ENCODE results near the gene SNTA1.
"Not testable (repeated sequence)": the region's sequence is repeated elsewhere in the genome, so short reads cannot be mapped to it uniquely, and the experiment has no call there.

SNTA1 gene

DNA sequence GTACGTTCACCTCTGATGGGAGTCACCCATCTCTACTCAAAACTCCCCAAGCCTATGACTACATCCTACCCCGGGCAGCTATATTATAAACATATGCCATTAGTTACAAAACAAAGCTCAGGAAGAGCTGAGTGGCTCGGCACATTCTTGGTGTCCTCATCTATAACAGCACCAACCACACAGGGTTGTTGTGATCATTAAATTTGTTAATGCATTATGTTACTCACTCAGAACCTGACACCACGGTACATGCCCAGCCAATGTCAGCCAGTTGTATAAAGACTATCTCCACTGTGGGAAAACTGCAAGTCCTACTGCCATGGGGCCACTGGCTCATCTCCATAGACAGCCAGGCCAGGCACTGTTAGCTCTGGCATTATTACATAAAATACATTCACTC, 50.0 kb downstream of the SNTA1 start:
- H3K4me2 ChIP-seq, result no peak overlapping the region
- 0 out of 2 replicates have a peak, but pooled peaks cover 5% of the 10 kb centered on the region for H3K36me3 ChIP-seq (ENCODE audit: insufficient read depth)
- peaks cover 21% of the 10 kb centered on the region for H3K4me1 ChIP-seq (ENCODE audit: low read depth, poor library complexity, severe bottlenecking)
- H3K9ac ChIP-seq, result no peak overlapping the region
- TF ChIP-seq, protein P1, sequence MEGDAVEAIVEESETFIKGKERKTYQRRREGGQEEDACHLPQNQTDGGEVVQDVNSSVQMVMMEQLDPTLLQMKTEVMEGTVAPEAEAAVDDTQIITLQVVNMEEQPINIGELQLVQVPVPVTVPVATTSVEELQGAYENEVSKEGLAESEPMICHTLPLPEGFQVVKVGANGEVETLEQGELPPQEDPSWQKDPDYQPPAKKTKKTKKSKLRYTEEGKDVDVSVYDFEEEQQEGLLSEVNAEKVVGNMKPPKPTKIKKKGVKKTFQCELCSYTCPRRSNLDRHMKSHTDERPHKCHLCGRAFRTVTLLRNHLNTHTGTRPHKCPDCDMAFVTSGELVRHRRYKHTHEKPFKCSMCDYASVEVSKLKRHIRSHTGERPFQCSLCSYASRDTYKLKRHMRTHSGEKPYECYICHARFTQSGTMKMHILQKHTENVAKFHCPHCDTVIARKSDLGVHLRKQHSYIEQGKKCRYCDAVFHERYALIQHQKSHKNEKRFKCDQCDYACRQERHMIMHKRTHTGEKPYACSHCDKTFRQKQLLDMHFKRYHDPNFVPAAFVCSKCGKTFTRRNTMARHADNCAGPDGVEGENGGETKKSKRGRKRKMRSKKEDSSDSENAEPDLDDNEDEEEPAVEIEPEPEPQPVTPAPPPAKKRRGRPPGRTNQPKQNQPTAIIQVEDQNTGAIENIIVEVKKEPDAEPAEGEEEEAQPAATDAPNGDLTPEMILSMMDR (conservative IDR thresholded peaks at IDR 0.05; ENCODE audit: low read depth, low read length), result no peak
- no peaks in the 10 kb centered on the region for H4K20me1 ChIP-seq (ENCODE audit: insufficient read depth)
- no peak overlapping the region for H2AFZ ChIP-seq (ENCODE audit: low read depth)
- H3K27me3 ChIP-seq (ENCODE audit: insufficient read depth, low read depth), result no peaks in the 10 kb centered on the region
- H3K79me2 ChIP-seq (ENCODE audit: insufficient read depth, low read depth), result peaks cover 29% of the 10 kb centered on the region
- no peak overlapping the region for H3K27ac ChIP-seq
- H3K4me3 ChIP-seq (IDR thresholded peaks at IDR 0.05; ENCODE audit: insufficient read depth, low read depth, low read length), result no peak overlapping the region

DNA sequence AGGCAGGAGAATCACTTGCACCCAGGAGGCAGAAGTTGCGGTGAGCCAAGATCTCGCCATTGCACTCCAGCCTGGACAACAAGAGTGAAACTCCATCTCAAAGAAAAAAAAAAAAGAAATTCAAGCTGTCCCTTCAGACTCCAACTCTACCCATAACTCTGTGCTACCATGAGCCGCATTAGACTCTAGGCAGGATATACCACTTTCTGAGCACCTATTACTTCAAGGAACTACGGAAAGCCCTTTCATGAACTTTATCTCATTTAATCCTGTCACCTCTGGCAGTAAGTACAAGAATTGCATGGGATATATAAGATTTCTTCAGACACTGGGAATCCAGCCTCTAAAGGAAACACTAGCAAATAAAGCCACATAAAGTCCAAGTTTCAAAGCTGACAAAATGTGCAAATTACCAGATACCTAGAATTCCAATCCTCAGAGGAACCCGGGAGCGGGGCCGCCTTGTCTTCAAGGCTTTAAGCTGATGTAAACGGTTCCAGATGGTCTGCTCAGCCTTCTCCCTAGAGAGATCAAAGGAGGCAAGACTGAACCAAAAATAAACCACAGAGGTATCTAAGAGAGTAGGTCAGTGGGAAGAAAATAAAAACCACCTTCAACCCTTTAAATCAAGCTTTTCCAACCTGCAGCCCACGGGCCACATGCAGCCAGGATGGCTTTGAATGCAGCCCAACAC, 51.7 kb downstream of the SNTA1 start:
- H3K36me3 ChIP-seq (ENCODE audit: insufficient read depth), result peaks cover 8% of the 10 kb centered on the region; the same call in 1 of the 2 replicates
- TF ChIP-seq, protein P1 (conservative IDR thresholded peaks at IDR 0.05; ENCODE audit: low read depth, low read length), result no peak

DNA sequence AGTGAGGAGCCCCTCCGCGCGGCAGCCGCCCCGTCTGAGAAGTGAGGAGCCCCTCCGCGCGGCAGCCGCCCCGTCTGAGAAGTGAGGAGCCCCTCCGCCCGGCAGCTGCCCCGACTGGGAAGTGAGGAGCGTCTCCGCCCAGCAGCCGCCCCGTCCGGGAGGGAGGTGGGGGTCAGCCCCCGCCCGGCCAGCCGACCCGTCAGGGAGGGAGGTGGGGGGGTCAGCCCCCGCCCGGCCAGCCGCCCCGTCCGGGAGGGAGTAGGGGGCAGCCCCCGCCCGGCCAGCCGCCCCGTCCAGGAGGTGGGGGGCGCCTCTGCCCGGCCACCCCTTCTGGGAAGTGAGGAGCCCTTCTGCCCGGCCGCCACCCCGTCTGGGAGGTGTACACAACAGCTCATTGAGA, 54.2 kb downstream of the SNTA1 start:
- not testable (repeated sequence) for H3K4me3 ChIP-seq (IDR thresholded peaks at IDR 0.05; ENCODE audit: insufficient read depth, low read depth, low read length); H3K9ac ChIP-seq; H3K36me3 ChIP-seq (ENCODE audit: insufficient read depth); H4K20me1 ChIP-seq (ENCODE audit: insufficient read depth); H3K79me2 ChIP-seq (ENCODE audit: insufficient read depth, low read depth); H3K4me2 ChIP-seq; H3K27ac ChIP-seq; H2AFZ ChIP-seq (ENCODE audit: low read depth); H3K27me3 ChIP-seq (ENCODE audit: insufficient read depth, low read depth)
- H3K4me1 ChIP-seq (ENCODE audit: low read depth, poor library complexity, severe bottlenecking), result peaks cover 17% of the 10 kb centered on the region

More for the DNA sequence above, 51.7 kb downstream of the SNTA1 start:
- peaks cover 13% of the 10 kb centered on the region; the same call in 1 of the 2 replicates for H3K79me2 ChIP-seq (ENCODE audit: insufficient read depth, low read depth)
- no peaks in the 10 kb centered on the region for H4K20me1 ChIP-seq (ENCODE audit: insufficient read depth)
- H3K9ac ChIP-seq, result no peak overlapping the region
- no peak overlapping the region for H3K27ac ChIP-seq
- peaks cover 21% of the 10 kb centered on the region for H3K4me1 ChIP-seq (ENCODE audit: low read depth, poor library complexity, severe bottlenecking)
- no peaks in the 10 kb centered on the region for H3K27me3 ChIP-seq (ENCODE audit: insufficient read depth, low read depth)
- no peak overlapping the region for H3K4me2 ChIP-seq
- H2AFZ ChIP-seq (ENCODE audit: low read depth), result no peak overlapping the region
- H3K4me3 ChIP-seq (IDR thresholded peaks at IDR 0.05; ENCODE audit: insufficient read depth, low read depth, low read length), result no peak overlapping the region

DNA sequence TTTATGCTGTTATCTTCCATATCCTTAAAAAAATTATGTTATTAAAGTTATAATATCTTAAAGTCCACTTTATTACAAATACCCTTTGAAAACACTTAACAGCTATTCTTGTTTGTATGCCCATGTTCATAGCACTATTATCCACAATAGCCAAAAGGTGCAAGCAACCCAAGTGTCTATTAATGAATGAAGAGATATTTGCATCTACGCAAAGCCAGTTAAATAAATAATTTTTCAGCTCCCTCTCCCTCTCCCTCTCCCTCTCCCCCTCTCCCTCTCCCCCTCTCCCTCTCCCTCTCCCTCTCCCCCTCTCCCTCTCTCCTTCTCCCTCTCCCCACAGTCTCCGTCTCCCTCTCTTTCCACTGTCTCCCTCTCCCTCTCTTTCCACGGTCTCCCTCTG, 55.3 kb downstream of the SNTA1 start:
- no peaks in the 10 kb centered on the region for H3K79me2 ChIP-seq (ENCODE audit: insufficient read depth, low read depth)
- no peak overlapping the region for H3K4me2 ChIP-seq
- H3K27ac ChIP-seq, result no peak overlapping the region
- H3K4me1 ChIP-seq (ENCODE audit: low read depth, poor library complexity, severe bottlenecking), result peaks cover 16% of the 10 kb centered on the region
- no peak overlapping the region for H3K4me3 ChIP-seq (IDR thresholded peaks at IDR 0.05; ENCODE audit: insufficient read depth, low read depth, low read length)
- TF ChIP-seq, protein P1 (conservative IDR thresholded peaks at IDR 0.05; ENCODE audit: low read depth, low read length), result no peak
- H3K27me3 ChIP-seq (ENCODE audit: insufficient read depth, low read depth), result no peaks in the 10 kb centered on the region
- no peak overlapping the region for H2AFZ ChIP-seq (ENCODE audit: low read depth)
- H4K20me1 ChIP-seq (ENCODE audit: insufficient read depth), result no peaks in the 10 kb centered on the region
- H3K36me3 ChIP-seq (ENCODE audit: insufficient read depth), result peaks cover 4% of the 10 kb centered on the region; the same call in 1 of the 2 replicates
- no peak overlapping the region for H3K9ac ChIP-seq

DNA sequence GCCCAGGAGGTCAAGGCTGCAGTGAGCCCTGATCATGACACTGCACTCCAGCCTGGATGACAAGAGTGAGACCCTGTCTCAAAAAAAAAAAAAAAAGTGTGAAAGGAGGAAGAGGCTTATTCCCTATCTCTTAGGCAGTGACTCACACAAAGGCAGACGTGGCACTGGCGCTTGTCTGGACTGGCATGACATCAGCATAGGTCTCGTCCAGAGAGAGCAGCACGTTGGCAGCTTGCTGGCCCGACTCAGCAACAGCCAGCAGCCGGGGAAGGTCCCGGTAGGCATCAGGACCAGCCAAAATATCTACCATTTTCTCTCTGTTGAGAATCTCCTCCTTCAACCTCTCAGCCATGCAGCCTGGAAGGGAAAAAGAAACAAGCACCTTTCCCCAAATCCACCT, 56.4 kb downstream of the SNTA1 start:
- Histone ChIP-seq H4K20me1 (ENCODE audit: insufficient read depth) (no peaks in the 10 kb centered on the region), H3K27ac (no peak overlapping the region), H3K79me2 (ENCODE audit: insufficient read depth, low read depth) (no peaks in the 10 kb centered on the region), H3K4me2 (no peak overlapping the region), H3K9ac (no peak overlapping the region), H2AFZ (ENCODE audit: low read depth) (no peak overlapping the region), H3K4me3 (IDR thresholded peaks at IDR 0.05; ENCODE audit: insufficient read depth, low read depth, low read length) (no peak overlapping the region), H3K4me1 (ENCODE audit: low read depth, poor library complexity, severe bottlenecking) (peaks cover 5% of the 10 kb centered on the region), H3K27me3 (ENCODE audit: insufficient read depth, low read depth) (no peaks in the 10 kb centered on the region), H3K36me3 (ENCODE audit: insufficient read depth) (peaks cover 4% of the 10 kb centered on the region; the same call in 1 of the 2 replicates)
- TF ChIP-seq, protein P1 (conservative IDR thresholded peaks at IDR 0.05; ENCODE audit: low read depth, low read length), result no peak
